Adrenal gland (tissue), 5 donors: ENCODE data around the gene MXRA7.

Source experiments
- POLR2A ChIP-seq, 2 donors: fragments of 450-650 bp; IDR thresholded peaks; one replicate each; pipeline ENCODE4 v1.6.1; 2017; ENCODE audit warnings: antibody characterized with exemption in 2 of 2, mild to moderate bottlenecking in 2 of 2, moderate library complexity in 1 of 2
- TF ChIP-seq, protein P1 (sequence below), 6 experiments: fragments of 450-650 bp in 4 of 6; fragments of 200-600 bp in 2 of 6; sonication (generic) in 1 of 6; IDR thresholded peaks; 1 replicate in 5 of 6; 2 replicates in 1 of 6; pipeline versions ENCODE4 v1.5.1 to v1.8.0; 2016 to 2021; ENCODE audit warnings: antibody characterized with exemption in 6 of 6, mild to moderate bottlenecking in 2 of 6, moderate library complexity in 1 of 6
- donor health status: DM: no; HTN: no; CAD: no.

DNA sequence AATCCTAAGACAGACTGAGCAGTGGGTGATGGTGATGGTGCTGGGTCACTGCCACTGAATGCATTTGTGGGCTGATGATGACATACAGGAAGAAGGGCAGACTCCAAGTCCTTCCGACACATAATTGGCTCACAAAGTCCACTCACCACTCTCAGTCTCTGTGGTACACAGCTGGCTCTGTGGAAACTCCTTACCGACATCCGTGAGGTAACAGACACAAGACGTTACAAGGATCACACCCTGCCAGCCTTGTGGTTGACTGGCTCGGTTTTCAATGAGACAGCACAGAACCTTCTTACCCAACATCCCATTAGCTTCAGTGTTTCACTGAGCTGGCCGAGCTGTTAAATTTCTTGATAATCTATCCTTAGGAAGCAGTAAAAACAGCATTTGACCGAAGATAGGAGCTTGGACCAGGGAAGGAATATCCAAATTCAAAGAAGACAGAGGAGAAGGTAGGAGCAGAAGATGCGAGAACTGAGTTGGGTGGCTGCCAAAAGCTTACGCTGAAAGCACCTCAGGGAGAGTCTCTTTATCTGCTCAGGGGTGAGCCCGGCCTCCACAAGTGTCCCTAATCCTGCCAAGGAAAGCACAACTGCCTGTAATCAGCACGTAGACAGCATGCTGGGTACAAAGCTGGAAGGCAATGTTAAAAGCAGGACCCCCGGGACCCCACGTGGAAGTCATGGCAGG, 5.5 kb upstream of the MXRA7 start:
- TF ChIP-seq, protein P1, sequence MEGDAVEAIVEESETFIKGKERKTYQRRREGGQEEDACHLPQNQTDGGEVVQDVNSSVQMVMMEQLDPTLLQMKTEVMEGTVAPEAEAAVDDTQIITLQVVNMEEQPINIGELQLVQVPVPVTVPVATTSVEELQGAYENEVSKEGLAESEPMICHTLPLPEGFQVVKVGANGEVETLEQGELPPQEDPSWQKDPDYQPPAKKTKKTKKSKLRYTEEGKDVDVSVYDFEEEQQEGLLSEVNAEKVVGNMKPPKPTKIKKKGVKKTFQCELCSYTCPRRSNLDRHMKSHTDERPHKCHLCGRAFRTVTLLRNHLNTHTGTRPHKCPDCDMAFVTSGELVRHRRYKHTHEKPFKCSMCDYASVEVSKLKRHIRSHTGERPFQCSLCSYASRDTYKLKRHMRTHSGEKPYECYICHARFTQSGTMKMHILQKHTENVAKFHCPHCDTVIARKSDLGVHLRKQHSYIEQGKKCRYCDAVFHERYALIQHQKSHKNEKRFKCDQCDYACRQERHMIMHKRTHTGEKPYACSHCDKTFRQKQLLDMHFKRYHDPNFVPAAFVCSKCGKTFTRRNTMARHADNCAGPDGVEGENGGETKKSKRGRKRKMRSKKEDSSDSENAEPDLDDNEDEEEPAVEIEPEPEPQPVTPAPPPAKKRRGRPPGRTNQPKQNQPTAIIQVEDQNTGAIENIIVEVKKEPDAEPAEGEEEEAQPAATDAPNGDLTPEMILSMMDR (IDR thresholded peaks at IDR 0.05): no peak
- no peak for TF ChIP-seq POLR2A (IDR thresholded peaks at IDR 0.05)
